OCI-LY1 (cell line): ENCODE measurements around the gene PIM3.

ENCODE experiments used
- EZH2 ChIP-seq: fragments of 200-600 bp; sonication (generic), shearing (Covaris generic); IDR thresholded peaks from 2 replicates; pipeline ENCODE4 v1.8.0; 2017; ENCODE audit warnings: borderline replicate concordance, mixed run types, mild to moderate bottlenecking, antibody characterized with exemption, low read length, moderate library complexity, mixed read lengths
- TF ChIP-seq, protein P1 (sequence below): fragments of 200-600 bp; sonication (generic), shearing (Covaris generic); IDR thresholded peaks from 2 replicates; pipeline ENCODE4 v1.5.1; 2017; ENCODE audit warnings: mild to moderate bottlenecking, antibody characterized with exemption, low read length, moderate library complexity, mixed read lengths

DNA sequence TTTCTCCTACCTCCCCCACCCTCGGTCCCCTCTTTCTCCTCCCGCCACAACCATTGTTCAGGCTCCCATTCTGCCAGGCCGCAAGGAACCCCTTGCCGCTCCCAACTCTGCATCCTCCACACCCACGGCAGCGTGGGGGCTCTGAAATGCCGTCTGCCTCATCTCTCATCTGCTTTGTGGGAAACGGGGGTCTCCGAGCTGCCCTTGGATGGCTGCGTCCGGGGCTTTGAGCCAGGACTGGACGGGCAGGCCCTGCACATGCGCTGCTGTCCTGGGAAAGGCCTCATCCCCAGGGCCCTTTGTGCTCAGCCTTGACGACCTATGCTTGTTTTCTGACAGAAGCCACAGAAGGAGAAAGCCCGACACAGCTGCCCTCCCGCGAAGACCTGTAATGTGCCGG lies 33.7 kb upstream of the PIM3 start:
- TF ChIP-seq, protein P1, sequence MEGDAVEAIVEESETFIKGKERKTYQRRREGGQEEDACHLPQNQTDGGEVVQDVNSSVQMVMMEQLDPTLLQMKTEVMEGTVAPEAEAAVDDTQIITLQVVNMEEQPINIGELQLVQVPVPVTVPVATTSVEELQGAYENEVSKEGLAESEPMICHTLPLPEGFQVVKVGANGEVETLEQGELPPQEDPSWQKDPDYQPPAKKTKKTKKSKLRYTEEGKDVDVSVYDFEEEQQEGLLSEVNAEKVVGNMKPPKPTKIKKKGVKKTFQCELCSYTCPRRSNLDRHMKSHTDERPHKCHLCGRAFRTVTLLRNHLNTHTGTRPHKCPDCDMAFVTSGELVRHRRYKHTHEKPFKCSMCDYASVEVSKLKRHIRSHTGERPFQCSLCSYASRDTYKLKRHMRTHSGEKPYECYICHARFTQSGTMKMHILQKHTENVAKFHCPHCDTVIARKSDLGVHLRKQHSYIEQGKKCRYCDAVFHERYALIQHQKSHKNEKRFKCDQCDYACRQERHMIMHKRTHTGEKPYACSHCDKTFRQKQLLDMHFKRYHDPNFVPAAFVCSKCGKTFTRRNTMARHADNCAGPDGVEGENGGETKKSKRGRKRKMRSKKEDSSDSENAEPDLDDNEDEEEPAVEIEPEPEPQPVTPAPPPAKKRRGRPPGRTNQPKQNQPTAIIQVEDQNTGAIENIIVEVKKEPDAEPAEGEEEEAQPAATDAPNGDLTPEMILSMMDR = no peak
- no peak for TF ChIP-seq EZH2
